ENCODE measurements around the gene TXN2.
A peak's percentile ranks its signal among the peaks of the same experiment; 100 is the strongest.

TXN2 gene

DNA sequence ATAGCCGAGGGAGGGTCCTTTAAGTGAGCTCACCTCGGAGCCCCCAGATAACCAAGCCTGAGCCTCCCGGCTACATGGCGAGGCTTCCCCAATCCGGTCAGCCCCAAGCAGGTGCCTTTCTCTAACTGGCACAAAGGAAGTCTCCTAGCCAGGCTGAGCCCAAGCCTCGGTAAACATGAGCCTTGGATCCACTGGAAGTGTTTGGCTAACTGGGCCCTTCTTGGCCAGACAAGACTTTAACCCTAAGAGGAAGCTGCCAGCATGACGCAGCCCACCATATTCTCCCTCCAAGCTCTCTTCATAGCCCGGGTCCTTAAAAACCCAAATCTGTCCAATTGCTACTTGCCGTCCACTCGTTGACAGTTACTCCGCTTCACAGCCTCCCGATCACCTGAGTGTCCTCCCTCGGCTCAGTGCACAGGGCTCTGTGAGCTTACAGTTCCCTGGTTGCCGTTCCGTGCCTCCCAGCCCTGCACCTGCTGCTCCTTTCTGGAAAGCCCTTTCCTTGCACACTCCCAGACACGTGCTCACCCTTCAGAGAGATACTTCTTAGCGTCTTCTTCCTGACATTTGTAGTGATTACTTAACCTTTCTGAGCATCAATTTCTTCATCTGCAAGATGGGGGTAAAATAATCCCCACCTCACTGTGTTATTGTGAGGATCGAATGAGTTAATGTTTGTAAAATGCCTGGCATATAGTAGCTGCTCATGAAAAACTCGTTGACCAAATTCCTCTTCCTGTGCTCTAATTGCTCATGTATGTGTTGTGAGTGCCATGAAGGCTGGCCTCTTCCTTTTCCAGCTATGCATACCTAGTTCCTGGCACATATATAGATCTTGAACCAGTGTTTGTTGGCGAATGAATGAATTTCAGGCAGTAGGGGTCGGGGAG is 25.6 kb downstream of the TXN2 start:
- Histone ChIP-seq H3K27ac (ENCODE audit: low read length, poor library complexity, severe bottlenecking) (peak overlapping the region; percentile 9), H3K79me1 (replicated peaks; ENCODE audit: low read length, poor library complexity, severe bottlenecking) (no peaks in the 10 kb centered on the region), H3K14ac (ENCODE audit: low read length in 2 of 2) (peak overlapping the region in 1 of 2 experiments; percentile 37), H3K23ac (ENCODE audit: low read length in 2 of 2) (no peak overlapping the region), H3K4me3 (ENCODE audit: insufficient read depth in 1 of 2, low read depth in 1 of 2, low read length in 2 of 2) (peak overlapping the region in 1 of 2 experiments; percentile 72), H2BK15ac (ENCODE audit: low read depth, poor library complexity, severe bottlenecking) (peak overlapping the region; percentile 94), H4K8ac (ENCODE audit: low read length) (peak overlapping the region; percentile 80), H3K4ac (ENCODE audit: low read depth in 1 of 2, low read length in 2 of 2) (peak overlapping the region; percentile 28 to 41), H3K18ac (ENCODE audit: low read depth in 1 of 2, low read length in 2 of 2) (peak overlapping the region; percentile 44 to 58), H3K36me3 (ENCODE audit: control insufficient read depth in 1 of 2, insufficient read depth in 2 of 2, low read depth in 1 of 2, low read length in 2 of 2) (no peaks in the 10 kb centered on the region), H4K91ac (ENCODE audit: low read length) (peak overlapping the region; percentile 80), H3K27me3 (ENCODE audit: control insufficient read depth in 1 of 2, insufficient read depth in 1 of 2, low read length in 2 of 2) (no peaks in the 10 kb centered on the region), H2AFZ (ENCODE audit: low read depth, low read length) (no peak overlapping the region), H3K4me2 (ENCODE audit: low read length, poor library complexity, severe bottlenecking) (peak overlapping the region; percentile 83), H2BK12ac (ENCODE audit: low read length in 2 of 2) (peak overlapping the region; percentile 60 to 99), H2BK120ac (ENCODE audit: low read depth, low read length) (peak overlapping the region; percentile 24), H2BK5ac (ENCODE audit: low read depth, low read length, poor library complexity, severe bottlenecking) (no peak overlapping the region), H2AK5ac (ENCODE audit: low read length, severe bottlenecking) (peak overlapping the region; percentile 76), H3K9me3 (ENCODE audit: control insufficient read depth, low read length) (no peaks in the 10 kb centered on the region), H3K9ac (ENCODE audit: low read length) (peak overlapping the region; percentile 60), H3K4me1 (ENCODE audit: control insufficient read depth, insufficient read depth, low read depth, low read length) (peaks cover 41% of the 10 kb centered on the region)
- no peak for DNase-seq
- WGBS = 86% methylated on average over 21 of the region's 21 CpGs

DNA sequence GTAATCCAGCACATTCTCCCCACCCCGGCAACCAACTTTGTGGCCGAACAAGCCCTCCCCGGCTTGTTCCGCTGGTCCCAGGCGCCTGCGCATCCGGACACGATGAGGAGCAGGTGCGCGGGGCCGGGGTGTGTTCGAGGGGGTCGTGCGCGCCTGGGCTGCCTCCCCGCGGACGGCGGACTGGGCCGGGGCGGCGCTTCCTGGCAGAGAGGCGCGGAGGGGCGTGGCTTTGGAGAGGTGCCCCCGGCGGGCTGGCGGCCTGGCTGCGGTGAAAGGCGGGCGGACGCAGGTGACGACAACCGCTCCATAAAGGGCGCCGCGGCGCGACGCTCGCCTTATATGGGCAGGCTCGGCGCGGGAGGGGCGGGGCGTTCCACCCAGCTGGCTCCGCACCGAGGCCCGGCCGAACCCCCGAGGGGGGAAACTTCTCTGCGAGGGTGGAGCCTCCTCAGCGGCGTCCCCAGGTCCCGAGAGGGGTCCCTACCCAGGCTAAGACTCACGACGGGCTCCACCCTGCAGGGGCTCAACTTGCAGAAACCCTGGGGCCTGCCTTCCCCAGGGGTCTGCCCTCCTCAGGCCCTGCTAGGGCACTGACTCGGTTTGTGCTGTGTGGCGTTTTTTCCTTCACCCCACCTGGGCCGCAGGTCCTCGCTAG is 26.4 kb downstream of the TXN2 start:
- Histone ChIP-seq H2BK5ac (ENCODE audit: low read depth, low read length, poor library complexity, severe bottlenecking) (no peak overlapping the region), H2BK15ac (ENCODE audit: low read depth, poor library complexity, severe bottlenecking) (peak overlapping the region; percentile 75), H3K9me3 (ENCODE audit: control insufficient read depth, low read length) (no peaks in the 10 kb centered on the region), H3K4me3 (ENCODE audit: insufficient read depth in 1 of 2, low read depth in 1 of 2, low read length in 2 of 2) (peak overlapping the region; percentile 47 to 72), H3K4me1 (ENCODE audit: control insufficient read depth, insufficient read depth, low read depth, low read length) (peaks cover 41% of the 10 kb centered on the region), H3K14ac (ENCODE audit: low read length in 2 of 2) (peak overlapping the region in 1 of 2 experiments; percentile 37), H3K79me1 (replicated peaks; ENCODE audit: low read length, poor library complexity, severe bottlenecking) (no peaks in the 10 kb centered on the region), H3K4ac (ENCODE audit: low read depth in 1 of 2, low read length in 2 of 2) (peak overlapping the region; percentile 41 to 61), H2AK5ac (ENCODE audit: low read length, severe bottlenecking) (peak overlapping the region; percentile 76), H3K27me3 (ENCODE audit: control insufficient read depth in 1 of 2, insufficient read depth in 1 of 2, low read length in 2 of 2) (no peaks in the 10 kb centered on the region), H3K18ac (ENCODE audit: low read depth in 1 of 2, low read length in 2 of 2) (peak overlapping the region; percentile 44 to 65), H2BK120ac (ENCODE audit: low read depth, low read length) (peak overlapping the region; percentile 42), H3K4me2 (ENCODE audit: low read length, poor library complexity, severe bottlenecking) (peak overlapping the region; percentile 83), H4K8ac (ENCODE audit: low read length) (peak overlapping the region; percentile 90), H3K9ac (ENCODE audit: low read length) (peak overlapping the region; percentile 61), H3K36me3 (ENCODE audit: control insufficient read depth in 1 of 2, insufficient read depth in 2 of 2, low read depth in 1 of 2, low read length in 2 of 2) (no peaks in the 10 kb centered on the region), H4K91ac (ENCODE audit: low read length) (peak overlapping the region; percentile 80), H3K23ac (ENCODE audit: low read length in 2 of 2) (no peak overlapping the region), H2BK12ac (ENCODE audit: low read length in 2 of 2) (peak overlapping the region; percentile 56 to 93), H2AFZ (ENCODE audit: low read depth, low read length) (peak overlapping the region; percentile 46), H3K27ac (ENCODE audit: low read length, poor library complexity, severe bottlenecking) (peak overlapping the region; percentile 66)
- WGBS = 3% methylated on average over 56 of the region's 61 CpGs
- peak; percentile 86 for DNase-seq

- Histone ChIP-seq H3K27me3 (ENCODE audit: control insufficient read depth in 1 of 2, insufficient read depth in 1 of 2, low read length in 2 of 2) (no peaks in the 10 kb centered on the region), H4K8ac (ENCODE audit: low read length) (no peak overlapping the region), H3K79me1 (replicated peaks; ENCODE audit: low read length, poor library complexity, severe bottlenecking) (no peaks in the 10 kb centered on the region), H3K4me2 (ENCODE audit: low read length, poor library complexity, severe bottlenecking) (no peak overlapping the region), H2BK15ac (ENCODE audit: low read depth, poor library complexity, severe bottlenecking) (no peak overlapping the region), H3K18ac (ENCODE audit: low read depth in 1 of 2, low read length in 2 of 2) (peak overlapping the region in 1 of 2 experiments; percentile 75), H3K23ac (ENCODE audit: low read length in 2 of 2) (no peak overlapping the region), H3K27ac (ENCODE audit: low read length, poor library complexity, severe bottlenecking) (no peak overlapping the region), H3K9ac (ENCODE audit: low read length) (no peak overlapping the region), H2BK12ac (ENCODE audit: low read length in 2 of 2) (peak overlapping the region; percentile 6 to 70), H3K14ac (ENCODE audit: low read length in 2 of 2) (no peak overlapping the region), H3K9me3 (ENCODE audit: control insufficient read depth, low read length) (no peaks in the 10 kb centered on the region), H3K4me3 (ENCODE audit: insufficient read depth in 1 of 2, low read depth in 1 of 2, low read length in 2 of 2) (no peak overlapping the region), H3K4ac (ENCODE audit: low read depth in 1 of 2, low read length in 2 of 2) (peak overlapping the region in 1 of 2 experiments; percentile 60), H2AK5ac (ENCODE audit: low read length, severe bottlenecking) (peak overlapping the region; percentile 23), H2BK5ac (ENCODE audit: low read depth, low read length, poor library complexity, severe bottlenecking) (no peak overlapping the region), H2BK120ac (ENCODE audit: low read depth, low read length) (no peak overlapping the region), H2AFZ (ENCODE audit: low read depth, low read length) (no peak overlapping the region), H3K36me3 (ENCODE audit: control insufficient read depth in 1 of 2, insufficient read depth in 2 of 2, low read depth in 1 of 2, low read length in 2 of 2) (no peaks in the 10 kb centered on the region), H3K4me1 (ENCODE audit: control insufficient read depth, insufficient read depth, low read depth, low read length) (peaks cover 36% of the 10 kb centered on the region), H4K91ac (ENCODE audit: low read length) (peak overlapping the region; percentile 12)
- WGBS = 94% methylated on average over 16 of the region's 16 CpGs
- no peak for DNase-seq
Observed at GRCh38 chr22:36453855-36454378, 27.5 kb downstream of the TXN2 start.
